Right renal cortex interstitium (tissue), 3 donors: ENCODE results near the gene RAB41. TPM values are rescaled to one million over a fixed set of nuclear protein-coding genes. Genes with fewer than 3 reads are reported as not detected.
"Not testable (repeated sequence)": the region's sequence is repeated elsewhere in the genome, so short reads cannot be mapped to it uniquely, and the experiment has no call there.

Experiments
- DNase-seq, 3 donors: peaks; one replicate each; pipeline ENCODE4 v3.0.0-alpha.2; 2013; ENCODE audit warnings: low read depth in 3 of 3, low spot score in 2 of 3
- polyA plus RNA-seq, 3 donors: library from polyadenylated mRNA; unstranded; fragments of 120-200 nt; gene quantifications; one replicate each; pipeline ENCODE4 v1.2.1, GENCODE V29; 2013; ENCODE audit not compliant: insufficient read length in 3 of 3

Gene RAB41
- polyA plus RNA-seq, 3 donors, result 0.86 to 1.0 (median 0.93) TPM

DNA sequence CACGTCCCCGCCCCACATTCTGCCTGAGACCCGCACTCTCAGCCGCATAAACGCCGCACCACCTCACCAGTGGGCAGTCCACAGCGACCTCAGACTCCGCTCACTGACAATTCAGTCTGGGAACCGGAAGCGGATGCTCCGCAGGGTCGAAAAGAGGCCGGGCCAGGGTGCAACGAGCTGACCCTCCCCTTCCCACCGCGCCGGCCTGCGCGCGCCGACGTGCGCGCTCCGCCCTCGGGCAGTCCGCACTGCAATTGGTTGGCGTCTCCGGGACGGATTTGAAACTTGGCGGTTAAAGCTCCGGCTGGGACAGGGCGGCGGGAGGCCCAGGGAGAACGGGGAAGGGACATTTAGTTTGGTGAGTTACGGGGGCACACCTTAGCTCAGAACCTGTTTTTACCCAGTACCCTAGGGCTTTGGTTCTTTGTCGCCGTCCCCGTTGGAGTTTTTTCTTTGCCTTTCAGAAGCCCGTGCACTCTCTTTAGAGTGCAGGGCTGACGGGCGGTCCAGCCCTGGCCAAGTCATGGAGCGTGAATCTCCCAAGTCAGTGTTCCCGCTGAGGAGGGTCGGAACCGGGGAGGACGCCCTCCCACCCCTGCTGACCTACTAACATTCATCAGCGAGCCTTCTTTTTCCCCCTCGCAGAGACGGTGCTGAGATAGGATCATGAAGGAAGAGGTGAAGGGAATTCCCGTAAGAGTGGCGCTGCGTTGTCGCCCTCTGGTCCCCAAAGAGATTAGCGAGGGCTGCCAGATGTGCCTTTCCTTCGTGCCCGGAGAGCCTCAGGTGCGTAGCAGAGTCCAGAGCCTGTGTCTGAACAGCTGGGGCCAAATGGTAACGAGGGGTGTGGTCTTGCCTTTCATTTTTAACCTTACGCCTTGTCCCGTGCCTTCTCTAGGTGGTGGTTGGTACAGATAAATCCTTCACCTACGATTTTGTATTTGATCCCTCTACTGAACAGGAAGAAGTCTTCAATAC, 8.1 kb downstream of the RAB41 start, which contains the start of the genes KIF4A and PDZD11:
TSS of gene KIF4A (plus strand) at position 312 of the 978 bp plus-strand sequence. CDS start at position 667, 355 bp downstream.
TSS of gene PDZD11 (minus strand) at position 135 of the 978 bp plus-strand sequence. CDS start 586 bp downstream, outside the sequence.
- DNase-seq, result peak; percentile 43 to 64 (median 54)

DNA sequence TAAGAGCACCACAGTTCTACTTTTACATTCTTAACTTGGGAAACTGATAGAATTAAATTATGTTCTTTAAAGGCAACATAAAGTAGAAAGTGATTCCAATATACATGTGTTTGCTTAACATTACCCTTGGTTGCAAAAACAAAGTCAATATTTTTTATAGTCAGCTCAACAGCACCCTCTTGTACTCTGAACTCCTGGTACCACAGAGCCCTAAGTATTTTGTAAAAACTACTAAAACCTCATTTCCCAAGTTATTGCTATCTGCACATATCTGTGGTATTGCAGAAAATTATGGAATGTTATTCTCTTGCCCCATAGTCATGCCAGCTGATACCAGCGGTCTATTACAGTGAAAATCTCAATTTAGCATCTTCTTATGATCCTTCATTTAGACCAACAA, 10.8 kb downstream of the RAB41 start:
- DNase-seq, result no peak

DNA sequence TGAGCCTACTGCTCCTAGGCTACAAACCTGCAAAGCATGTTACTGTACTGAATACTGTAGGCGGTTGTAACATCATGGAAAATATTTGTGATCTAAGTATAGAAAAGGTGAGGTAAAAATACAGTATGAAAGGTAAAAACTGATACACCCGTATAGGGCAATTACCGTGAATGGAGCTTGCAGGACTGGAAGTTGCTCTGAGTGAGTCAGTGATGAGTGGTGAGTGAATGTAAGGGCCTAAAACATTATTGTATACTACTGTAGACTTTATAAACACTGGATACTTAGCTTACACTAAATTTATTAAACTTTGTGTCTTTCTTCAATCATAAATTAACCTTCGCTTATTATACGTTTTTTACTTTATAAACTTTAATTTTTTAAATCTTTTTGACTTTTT, 11.6 kb downstream of the RAB41 start:
- no peak for DNase-seq

DNA sequence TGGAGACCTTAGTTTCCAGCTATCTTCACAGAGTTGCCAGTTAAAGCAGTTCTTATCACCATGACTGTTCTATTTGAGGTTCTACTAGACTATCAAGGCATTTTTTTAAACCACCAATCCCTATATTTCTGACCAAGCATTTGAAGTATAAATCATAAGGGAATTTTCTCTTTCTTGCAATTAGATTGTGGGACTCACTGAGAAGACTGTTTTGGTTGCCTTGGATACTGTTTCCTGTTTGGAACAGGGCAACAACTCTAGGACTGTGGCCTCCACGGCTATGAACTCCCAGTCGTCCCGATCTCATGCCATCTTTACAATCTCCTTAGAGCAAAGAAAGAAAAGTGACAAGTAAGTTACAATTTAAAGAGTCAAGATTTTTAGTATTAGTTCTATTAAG, 19.7 kb downstream of the RAB41 start:
- no peak for DNase-seq

DNA sequence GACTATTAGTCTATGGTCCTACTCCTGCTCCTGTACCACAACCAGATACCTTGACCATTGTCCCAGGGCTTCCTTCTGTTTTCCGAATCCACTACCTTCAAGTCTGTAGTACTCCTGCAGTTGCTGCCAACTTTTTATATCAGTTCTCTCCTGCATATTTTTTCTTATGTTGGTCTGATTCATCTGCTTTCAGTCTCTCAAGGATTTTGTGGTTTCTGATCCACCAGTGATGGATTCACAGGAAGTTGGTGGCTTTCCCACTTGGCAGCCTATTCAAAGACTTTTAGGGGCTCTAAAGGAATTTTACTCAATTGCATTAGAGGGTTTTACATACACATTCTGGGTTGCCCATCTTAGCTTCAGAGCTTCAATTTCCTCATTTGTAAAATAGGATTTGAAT, 31.5 kb downstream of the RAB41 start:
- no peak for DNase-seq

DNA sequence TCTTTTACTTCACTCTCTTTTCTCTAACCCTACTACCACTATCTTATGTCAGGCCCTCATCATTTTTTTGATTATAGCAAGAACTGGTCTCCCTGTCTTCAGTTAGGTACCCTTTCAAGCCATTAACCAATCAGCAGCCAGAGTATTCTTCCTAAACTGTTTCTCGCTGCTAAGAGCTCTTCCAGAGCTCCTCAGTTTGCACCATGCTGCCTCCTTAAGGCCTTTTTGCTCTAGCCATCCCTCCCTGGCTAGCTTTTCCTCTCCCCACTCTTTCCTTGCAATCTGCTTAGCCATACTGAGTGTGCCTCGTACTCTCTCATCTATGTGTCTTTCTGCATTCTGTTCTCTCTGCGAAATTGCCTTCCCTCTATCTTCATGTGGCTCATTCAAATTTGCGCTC, 40.8 kb downstream of the RAB41 start:
- DNase-seq, result no peak

DNA sequence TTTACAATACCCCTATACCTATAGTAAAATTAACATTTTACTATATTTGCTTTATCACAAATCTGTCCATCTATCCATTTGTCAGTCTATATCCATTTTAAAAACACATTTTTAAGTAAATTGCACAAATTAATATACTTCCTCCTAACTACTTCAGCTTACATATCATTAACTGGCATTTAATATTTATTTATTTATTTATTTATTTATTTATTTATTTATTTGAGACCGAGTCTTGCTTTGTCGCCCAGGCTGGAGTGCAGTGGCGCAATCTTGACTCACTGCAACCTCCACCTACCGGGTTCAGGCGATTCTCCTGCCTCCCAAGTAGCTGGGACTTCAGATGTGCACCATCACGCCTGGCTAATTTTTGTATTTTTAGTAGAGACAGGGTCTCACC, 41.7 kb downstream of the RAB41 start:
- DNase-seq, result not testable (repeated sequence)

DNA sequence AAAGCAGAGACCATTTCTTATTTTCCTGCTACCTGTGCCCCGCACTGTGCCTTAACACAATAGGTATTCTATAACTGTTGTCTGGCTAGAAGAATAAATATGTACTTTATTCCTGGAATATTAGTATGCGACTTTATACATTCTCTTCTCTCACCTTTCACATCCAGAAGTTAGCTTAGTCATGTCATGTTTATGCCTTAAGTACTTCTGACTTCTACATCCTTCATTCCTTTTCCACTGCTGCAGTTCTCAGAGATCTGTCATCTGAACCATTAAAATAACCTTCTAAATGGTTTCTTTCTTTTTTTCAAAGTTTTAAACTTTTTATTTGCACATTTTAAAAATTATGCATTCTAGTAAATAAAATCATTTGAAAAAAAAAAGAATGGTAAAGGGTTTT, 42.4 kb downstream of the RAB41 start:
- no peak for DNase-seq

DNA sequence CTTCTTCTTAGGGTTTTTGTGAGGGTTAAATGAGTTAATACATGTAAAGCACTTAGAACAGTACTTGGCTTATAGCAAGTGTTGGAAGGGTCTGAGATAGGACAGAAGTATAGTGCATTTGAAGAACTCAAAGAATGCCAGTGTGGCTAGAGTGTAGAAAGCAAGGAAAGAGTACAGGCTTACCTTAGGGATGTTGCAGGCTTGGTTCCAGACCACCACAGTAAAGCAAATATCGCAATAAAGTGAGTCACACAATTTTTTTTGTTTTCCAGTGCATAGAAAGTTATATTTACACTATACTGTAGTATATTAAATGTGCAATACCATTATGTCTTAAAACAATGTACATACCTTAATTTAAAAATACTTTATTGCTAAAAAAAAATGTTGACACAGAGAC, 49.2 kb downstream of the RAB41 start:
- no peak for DNase-seq

DNA sequence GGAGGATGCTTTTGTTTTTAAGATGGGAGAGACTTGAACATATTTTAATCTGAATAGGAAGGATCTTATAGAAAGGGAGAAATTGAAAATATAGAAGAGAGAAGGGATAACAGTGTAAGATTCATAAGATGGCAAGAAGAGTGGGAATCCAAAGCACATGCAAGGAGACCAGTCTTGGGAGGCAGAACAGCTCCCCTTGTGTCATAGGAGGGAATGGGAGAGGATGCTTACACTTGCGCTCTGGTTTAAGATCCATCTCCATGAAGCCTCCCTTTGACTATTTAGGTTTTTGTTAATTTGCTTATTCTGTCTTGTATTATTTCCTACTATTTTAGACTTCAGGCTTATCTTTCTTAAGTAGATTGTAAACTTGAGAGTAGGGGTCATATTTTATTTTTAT, 50.6 kb downstream of the RAB41 start:
- DNase-seq, result no peak

Other genes starting within 250 kb of the RAB41 start
- gene AWAT2, start 232.2 kb upstream of the RAB41 start, polyA plus RNA-seq, result not detected
- gene OTUD6A, start 219.7 kb upstream of the RAB41 start, polyA plus RNA-seq, result not detected
- gene IGBP1, start 148.7 kb upstream of the RAB41 start, polyA plus RNA-seq, result 100 to 1,000 TPM; 115 to 121 (median 117) TPM
- not detected for gene DGAT2L6, start 104.7 kb upstream of the RAB41 start, polyA plus RNA-seq
- gene AWAT1, start 47.5 kb upstream of the RAB41 start, polyA plus RNA-seq, result not detected
- gene P2RY4, start 22.0 kb upstream of the RAB41 start, polyA plus RNA-seq, result under 1 TPM in 2 of 3 donors, not detected in 1; 0.16 to 0.18 TPM
- under 1 TPM; 0.20 to 0.50 (median 0.43) TPM for gene ARR3, start 13.8 kb upstream of the RAB41 start, polyA plus RNA-seq
- 10 to 100 TPM; 63.1 to 67.8 (median 64.0) TPM for gene PDZD11, start 7.8 kb downstream of the RAB41 start, polyA plus RNA-seq
- 10 to 100 TPM; 17.6 to 20.1 (median 18.2) TPM for gene KIF4A, start 7.9 kb downstream of the RAB41 start, polyA plus RNA-seq
- gene GDPD2, start 141.1 kb downstream of the RAB41 start, polyA plus RNA-seq, result 1 to 10 TPM; 1.1 to 1.5 (median 1.3) TPM
- gene DLG3, start 162.7 kb downstream of the RAB41 start, polyA plus RNA-seq, result 10 to 100 TPM; 40.2 to 45.3 (median 44.8) TPM